Body of pancreas (tissue), 4 donors: ENCODE measurements around the gene RNU7-1. TPM values are rescaled to one million over a fixed set of nuclear protein-coding genes. Genes with fewer than 3 reads are reported as not detected.
A peak's percentile ranks its signal among the peaks of the same experiment; 100 is the strongest.

Experiments
- ATAC-seq: fragments of 150-250 bp; one replicate; pipeline ENCODE4 v1.9.1; 2016
- DNase-seq, 4 donors: peaks; one replicate each; pipeline ENCODE4 v3.0.0-alpha.2; 2019
- H3K27ac ChIP-seq, 4 donors: fragments of 200-600 bp; sonication (generic); 1 replicate in 3 of 4; 2 replicates in 1 of 4; pipeline versions ENCODE4 v1.5.1 to v1.6.1; 2016 to 2019; ENCODE audit warnings: mild to moderate bottlenecking in 1 of 4, mixed read lengths in 1 of 4, moderate library complexity in 1 of 4
- H3K27me3 ChIP-seq, 2 donors: fragments of 200-600 bp; sonication (generic); one replicate each; pipeline ENCODE4 v1.6.0; 2016; ENCODE audit warnings: mild to moderate bottlenecking in 1 of 2
- H3K36me3 ChIP-seq, 2 donors: fragments of 200-600 bp; sonication (generic); replicated peaks in 1 of 2; 2 replicates each; pipeline ENCODE4 v1.5.1; 2016; ENCODE audit warnings: low read depth in 2 of 2; ENCODE audit not compliant: insufficient read depth in 1 of 2
- H3K4me1 ChIP-seq: fragments of 200-600 bp; sonication (generic); one replicate; pipeline ENCODE4 v1.6.0; 2016
- H3K4me3 ChIP-seq, 2 donors: fragments of 200-600 bp; sonication (generic); 1 replicate in 1 of 2; 2 replicates in 1 of 2; pipeline ENCODE4 v1.5.1; 2016 to 2019
- H3K9me3 ChIP-seq, 3 donors: fragments of 200-600 bp; sonication (generic); 1 replicate in 2 of 3; 2 replicates in 1 of 3; pipeline ENCODE4 v1.5.1; 2016
- POLR2A ChIP-seq, 3 donors: fragments of 450-650 bp; IDR thresholded peaks; one replicate each; pipeline ENCODE4 v1.6.1; 2016; ENCODE audit warnings: antibody characterized with exemption in 3 of 3, mild to moderate bottlenecking in 2 of 3
- WGBS, 2 donors: methylation state at CpG; one replicate each; pipeline ENCODE4 v1.1.5; 2017; 5-methylcytosine and 5-hydroxymethylcytosine counted together
- intact Hi-C: fragments of 100-400 bp; cut with DNase I; formaldehyde crosslinking; loops from one replicate; pipeline ENCODE4 v1.15.1; 2023
- total RNA-seq, 2 donors: library from RNA; depleted of rRNA; stranded (reverse); fragments of >200 nt; gene quantifications; one replicate each; pipeline ENCODE4 v1.1.0, GENCODE V29; 2016
- TF ChIP-seq, protein P1 (sequence below), 7 experiments: fragments of 450-650 bp in 4 of 7; fragments of 200-600 bp in 3 of 7; sonication (generic) in 3 of 7; IDR thresholded peaks; one replicate each; pipeline ENCODE4 v1.5.1; 2016 to 2019; ENCODE audit warnings: antibody characterized with exemption in 7 of 7

RNU7-1 gene
- total RNA-seq, 2 donors from 2014 or later: not detected

- 73 to 80% methylated on average over 11 to 20 of the region's 20 CpGs for WGBS, 2 donors
Observed at GRCh38 chr12:6951551-6952120, 8.0 kb downstream of the RNU7-1 start.

GRCh38 chr12:6952121-6952862 is 8.7 kb downstream of the RNU7-1 start:
- ATAC-seq (no peak), DNase-seq (no peak)
- peak overlapping the region in 1 of 4 donors; percentile 69 for H3K27ac ChIP-seq
- peaks cover 0 to 5% of the 10 kb centered on the region in 2 donors for H3K36me3 ChIP-seq
- no peaks in the 10 kb centered on the region for H3K27me3 ChIP-seq
- TF ChIP-seq, protein P1, sequence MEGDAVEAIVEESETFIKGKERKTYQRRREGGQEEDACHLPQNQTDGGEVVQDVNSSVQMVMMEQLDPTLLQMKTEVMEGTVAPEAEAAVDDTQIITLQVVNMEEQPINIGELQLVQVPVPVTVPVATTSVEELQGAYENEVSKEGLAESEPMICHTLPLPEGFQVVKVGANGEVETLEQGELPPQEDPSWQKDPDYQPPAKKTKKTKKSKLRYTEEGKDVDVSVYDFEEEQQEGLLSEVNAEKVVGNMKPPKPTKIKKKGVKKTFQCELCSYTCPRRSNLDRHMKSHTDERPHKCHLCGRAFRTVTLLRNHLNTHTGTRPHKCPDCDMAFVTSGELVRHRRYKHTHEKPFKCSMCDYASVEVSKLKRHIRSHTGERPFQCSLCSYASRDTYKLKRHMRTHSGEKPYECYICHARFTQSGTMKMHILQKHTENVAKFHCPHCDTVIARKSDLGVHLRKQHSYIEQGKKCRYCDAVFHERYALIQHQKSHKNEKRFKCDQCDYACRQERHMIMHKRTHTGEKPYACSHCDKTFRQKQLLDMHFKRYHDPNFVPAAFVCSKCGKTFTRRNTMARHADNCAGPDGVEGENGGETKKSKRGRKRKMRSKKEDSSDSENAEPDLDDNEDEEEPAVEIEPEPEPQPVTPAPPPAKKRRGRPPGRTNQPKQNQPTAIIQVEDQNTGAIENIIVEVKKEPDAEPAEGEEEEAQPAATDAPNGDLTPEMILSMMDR (IDR thresholded peaks at IDR 0.05): no peak
- TF ChIP-seq POLR2A (IDR thresholded peaks at IDR 0.05): no peak
- 68 to 89% methylated on average over 9 to 21 of the region's 22 CpGs for WGBS, 2 donors
- intact Hi-C loops: no loop called here
- H3K9me3 ChIP-seq: no peaks in the 10 kb centered on the region
- H3K4me3 ChIP-seq: no peak overlapping the region
- peaks cover 6% of the 10 kb centered on the region for H3K4me1 ChIP-seq

More at GRCh38 chr12:6951551-6952120, 8.0 kb downstream of the RNU7-1 start:
- Histone ChIP-seq H3K4me1 (peaks cover 12% of the 10 kb centered on the region), H3K27ac (peak overlapping the region in 2 of 4 donors; percentile 27 to 55), H3K27me3 (no peaks in the 10 kb centered on the region), H3K36me3 (peaks cover 0 to 3% of the 10 kb centered on the region in 2 donors), H3K9me3 (no peaks in the 10 kb centered on the region), H3K4me3 (no peak overlapping the region)
- ATAC-seq (no peak), DNase-seq (no peak)
- TF ChIP-seq POLR2A (IDR thresholded peaks at IDR 0.05): no peak
- TF ChIP-seq, protein P1 (IDR thresholded peaks at IDR 0.05): no peak
- intact Hi-C loops: no loop called here

DNA sequence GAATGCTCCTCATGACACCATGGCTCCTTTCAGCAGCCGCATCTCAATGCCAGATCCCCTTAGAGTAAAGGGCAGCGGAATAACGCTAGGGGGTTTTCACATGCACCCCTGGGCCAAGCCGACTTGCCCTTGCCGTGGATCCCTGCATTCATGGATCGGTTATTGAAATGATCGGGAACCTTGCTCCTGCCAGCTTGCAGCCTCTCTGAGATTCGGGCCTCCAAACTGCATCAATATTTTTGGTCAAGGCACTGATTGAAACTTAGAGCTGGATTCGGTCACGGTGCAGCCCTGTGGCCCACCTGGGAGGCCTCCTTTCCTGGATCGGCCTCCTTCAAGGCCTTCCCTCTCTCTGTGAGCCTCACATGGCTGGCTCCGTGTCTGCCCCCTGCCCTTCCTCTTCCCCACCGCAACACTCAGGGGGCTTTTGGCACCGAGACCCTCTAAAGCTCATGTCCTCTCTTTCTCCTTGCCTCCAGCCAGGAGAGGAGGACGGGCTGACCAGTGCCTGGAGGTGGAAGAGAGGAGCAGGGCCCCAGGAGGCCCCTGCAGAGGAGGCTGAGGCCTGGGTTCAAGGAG is 9.3 kb downstream of the RNU7-1 start:
- Histone ChIP-seq H3K9me3 (no peaks in the 10 kb centered on the region), H3K27ac (peak overlapping the region in 2 of 4 donors; percentile 23 to 69), H3K27me3 (no peaks in the 10 kb centered on the region), H3K4me1 (peaks cover 5% of the 10 kb centered on the region), H3K36me3 (peaks cover 0 to 5% of the 10 kb centered on the region in 2 donors), H3K4me3 (no peak overlapping the region)
- TF ChIP-seq, protein P1 (IDR thresholded peaks at IDR 0.05): no peak
- no peak for TF ChIP-seq POLR2A (IDR thresholded peaks at IDR 0.05)
- intact Hi-C loops: no loop called here
- no peak for DNase-seq
- no peak for ATAC-seq
- WGBS, 2 donors: 71 to 92% methylated on average over 15 of the region's 15 CpGs

DNA sequence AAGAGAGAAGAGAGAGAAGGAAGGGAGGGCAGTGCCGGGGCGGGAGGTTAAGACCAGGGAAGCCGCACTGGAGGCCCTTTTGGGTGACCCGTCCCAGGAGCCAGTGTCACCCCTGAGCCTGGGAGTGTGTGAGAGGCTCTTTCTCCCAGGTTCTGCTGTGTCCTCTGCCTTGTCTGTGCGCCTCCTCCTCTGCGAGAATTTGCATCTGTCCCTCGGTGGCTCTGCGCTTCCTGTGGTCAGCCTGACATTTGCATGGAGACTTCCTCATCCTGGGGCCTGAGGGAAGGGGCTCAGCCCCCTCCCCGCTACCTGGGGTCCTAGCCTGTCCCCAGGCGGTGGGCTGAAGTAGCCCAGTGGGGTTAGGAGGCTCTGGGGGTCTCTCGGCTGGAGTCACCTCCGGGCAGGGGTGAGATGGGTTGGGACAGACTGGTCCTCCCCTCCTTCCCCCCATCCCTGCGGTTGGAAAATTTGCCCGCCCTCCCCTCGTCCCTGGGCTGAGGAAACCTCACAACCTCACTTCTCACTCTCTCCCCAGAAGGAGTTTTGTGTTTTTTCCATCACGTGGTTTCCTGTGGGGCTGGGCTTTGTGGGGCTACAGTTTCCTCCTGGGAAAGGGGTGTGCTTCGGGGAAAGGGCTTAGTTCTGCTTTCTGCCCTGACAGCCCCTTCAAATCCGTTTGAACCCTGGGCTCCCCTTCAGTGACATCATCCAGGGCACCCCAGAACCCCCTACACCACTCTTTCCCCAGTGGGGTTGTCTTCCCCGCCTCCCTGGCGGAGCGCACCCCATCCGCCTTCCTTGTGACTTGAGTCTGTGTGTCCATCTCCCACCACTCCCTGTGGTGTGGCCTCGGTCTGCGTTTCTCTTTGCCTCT is 10.1 kb downstream of the RNU7-1 start:
- intact Hi-C loops: no loop called here
- DNase-seq (peak in 1 of 4 donors; percentile 66), ATAC-seq (no peak)
- peaks cover 0 to 5% of the 10 kb centered on the region in 2 donors for H3K36me3 ChIP-seq
- peaks cover 5% of the 10 kb centered on the region for H3K4me1 ChIP-seq
- no peaks in the 10 kb centered on the region for H3K9me3 ChIP-seq
- WGBS, 2 donors: 63 to 80% methylated on average over 17 to 24 of the region's 24 CpGs
- no peaks in the 10 kb centered on the region for H3K27me3 ChIP-seq
- no peak overlapping the region for H3K4me3 ChIP-seq
- TF ChIP-seq POLR2A (IDR thresholded peaks at IDR 0.05): peak in 2 of 3 donors; percentile 21 to 53
- TF ChIP-seq, protein P1 (IDR thresholded peaks at IDR 0.05): no peak
- peak overlapping the region in 2 of 4 donors; percentile 23 to 69 for H3K27ac ChIP-seq
